ENCODE data around the gene LIMD2. TPM values are rescaled to one million over a fixed set of nuclear protein-coding genes. Genes with fewer than 3 reads are reported as not detected.

LIMD2 gene
- total RNA-seq, 1 experiment from 2014 or later: 15.3 TPM

DNA sequence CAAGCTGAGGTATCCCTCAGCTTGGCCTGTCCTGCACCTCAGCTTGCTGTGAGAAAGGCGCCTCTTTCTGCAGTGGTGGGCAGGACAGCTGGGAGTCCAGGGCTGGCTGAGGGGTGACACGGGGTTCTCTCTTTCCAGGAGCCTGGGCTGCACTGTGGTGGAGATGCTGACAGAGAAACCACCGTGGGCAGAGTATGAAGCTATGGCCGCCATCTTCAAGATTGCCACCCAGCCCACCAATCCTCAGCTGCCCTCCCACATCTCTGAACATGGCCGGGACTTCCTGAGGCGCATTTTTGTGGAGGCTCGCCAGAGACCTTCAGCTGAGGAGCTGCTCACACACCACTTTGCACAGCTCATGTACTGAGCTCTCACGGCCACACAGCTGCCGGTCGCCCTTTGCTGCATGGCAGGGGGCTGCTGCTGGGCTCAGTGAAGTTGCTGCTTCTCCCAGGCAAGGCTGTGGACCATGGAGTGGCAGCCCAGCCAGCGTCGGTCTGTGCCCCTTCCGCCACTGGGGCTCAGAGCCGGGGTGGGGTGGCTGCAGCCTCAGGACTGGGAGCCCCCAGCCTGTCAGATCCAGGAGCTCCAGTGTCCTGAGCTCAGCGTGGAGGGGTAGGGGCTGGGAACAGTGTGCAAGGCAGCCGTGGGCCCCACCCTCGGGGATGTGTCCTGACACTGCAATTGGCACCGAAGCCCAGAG lies 6.4 kb downstream of the LIMD2 start:
- TF ChIP-seq REST (IDR thresholded peaks at IDR 0.05; ENCODE audit: insufficient read depth in 1 of 2, low read depth in 2 of 2, low read length in 1 of 2) (no peak), TCF7L2 (IDR thresholded peaks at IDR 0.05; ENCODE audit: low read depth, low read length) (no peak), POLR2AphosphoS5 (IDR thresholded peaks at IDR 0.05; ENCODE audit: low read depth, low read length) (no peak), SIN3A (IDR thresholded peaks at IDR 0.05; ENCODE audit: borderline replicate concordance, insufficient read depth, low read depth, low read length) (no peak)
- TF ChIP-seq, protein P1, sequence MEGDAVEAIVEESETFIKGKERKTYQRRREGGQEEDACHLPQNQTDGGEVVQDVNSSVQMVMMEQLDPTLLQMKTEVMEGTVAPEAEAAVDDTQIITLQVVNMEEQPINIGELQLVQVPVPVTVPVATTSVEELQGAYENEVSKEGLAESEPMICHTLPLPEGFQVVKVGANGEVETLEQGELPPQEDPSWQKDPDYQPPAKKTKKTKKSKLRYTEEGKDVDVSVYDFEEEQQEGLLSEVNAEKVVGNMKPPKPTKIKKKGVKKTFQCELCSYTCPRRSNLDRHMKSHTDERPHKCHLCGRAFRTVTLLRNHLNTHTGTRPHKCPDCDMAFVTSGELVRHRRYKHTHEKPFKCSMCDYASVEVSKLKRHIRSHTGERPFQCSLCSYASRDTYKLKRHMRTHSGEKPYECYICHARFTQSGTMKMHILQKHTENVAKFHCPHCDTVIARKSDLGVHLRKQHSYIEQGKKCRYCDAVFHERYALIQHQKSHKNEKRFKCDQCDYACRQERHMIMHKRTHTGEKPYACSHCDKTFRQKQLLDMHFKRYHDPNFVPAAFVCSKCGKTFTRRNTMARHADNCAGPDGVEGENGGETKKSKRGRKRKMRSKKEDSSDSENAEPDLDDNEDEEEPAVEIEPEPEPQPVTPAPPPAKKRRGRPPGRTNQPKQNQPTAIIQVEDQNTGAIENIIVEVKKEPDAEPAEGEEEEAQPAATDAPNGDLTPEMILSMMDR (IDR thresholded peaks at IDR 0.05): no peak
- no peak overlapping the region for H3K4me3 ChIP-seq (ENCODE audit: low read depth in 2 of 2, low read length in 2 of 2)
- H3K36me3 ChIP-seq (ENCODE audit: control insufficient read depth, insufficient read depth, low read length): no peaks in the 10 kb centered on the region
- ChIA-PET POLR2A (no interaction called here), CTCF (no interaction called here)
- H3K4me1 ChIP-seq (ENCODE audit: control insufficient read depth, insufficient read depth, low read length): no peaks in the 10 kb centered on the region; the same call in 1 of the 2 replicates
- H3K27ac ChIP-seq (ENCODE audit: low read length): no peak overlapping the region
- in situ Hi-C loops (cut with HindIII; ENCODE audit: low pct_unique_long_range_greater_than_20kb, low sequenced_read_pairs) (no loop called here), intact Hi-C loops (cut with micrococcal nuclease; ENCODE audit: unreplicated experiment) (no loop called here)
- BruUV-seq (replicated peaks): no TSS peak
- H3K27me3 ChIP-seq (ENCODE audit: control insufficient read depth, insufficient read depth, low read length): no peaks in the 10 kb centered on the region
- H3K9me3 ChIP-seq (ENCODE audit: control insufficient read depth, insufficient read depth, low read depth, low read length): no peaks in the 10 kb centered on the region
- no peak for DNase-seq (ENCODE audit: low read depth, low spot score)
- ATAC-seq: no peak

DNA sequence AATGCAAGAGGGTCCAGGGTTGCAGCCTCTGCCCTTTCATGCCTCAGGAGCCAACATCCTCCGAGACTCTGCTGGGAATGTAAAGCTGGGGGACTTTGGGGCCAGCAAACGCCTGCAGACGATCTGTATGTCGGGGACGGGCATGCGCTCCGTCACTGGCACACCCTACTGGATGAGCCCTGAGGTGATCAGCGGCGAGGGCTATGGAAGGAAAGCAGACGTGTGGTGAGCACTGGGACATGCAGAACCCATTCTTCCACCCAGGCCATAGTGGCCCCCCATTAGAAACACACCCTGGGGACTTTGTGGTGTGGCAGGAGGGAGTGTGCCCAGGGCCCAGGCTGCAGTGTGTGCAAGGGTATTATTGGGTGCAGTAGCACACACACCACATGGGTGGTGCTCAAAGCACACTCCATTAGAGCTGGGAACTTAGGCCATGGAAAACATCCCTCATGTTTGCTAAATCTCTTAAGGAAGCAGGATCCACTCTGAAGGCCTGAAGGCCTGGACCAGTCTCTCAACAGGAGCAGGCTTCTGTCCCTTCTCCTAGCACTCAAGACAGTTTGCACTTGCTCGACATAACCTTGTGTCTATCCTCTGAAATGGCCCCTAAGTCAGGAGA lies 7.6 kb downstream of the LIMD2 start:
- Histone ChIP-seq H3K4me1 (ENCODE audit: control insufficient read depth, insufficient read depth, low read length) (no peaks in the 10 kb centered on the region; the same call in 1 of the 2 replicates), H3K27me3 (ENCODE audit: control insufficient read depth, insufficient read depth, low read length) (no peaks in the 10 kb centered on the region), H3K36me3 (ENCODE audit: control insufficient read depth, insufficient read depth, low read length) (no peaks in the 10 kb centered on the region), H3K27ac (ENCODE audit: low read length) (no peak overlapping the region), H3K9me3 (ENCODE audit: control insufficient read depth, insufficient read depth, low read depth, low read length) (no peaks in the 10 kb centered on the region), H3K4me3 (ENCODE audit: low read depth in 2 of 2, low read length in 2 of 2) (no peak overlapping the region)
- ATAC-seq: no peak
- ChIA-PET POLR2A (no interaction called here), CTCF (no interaction called here)
- intact Hi-C loops (cut with micrococcal nuclease; ENCODE audit: unreplicated experiment): no loop called here
- BruUV-seq (replicated peaks): no TSS peak
- no peak for TF ChIP-seq SIN3A (IDR thresholded peaks at IDR 0.05; ENCODE audit: borderline replicate concordance, insufficient read depth, low read depth, low read length)
- TF ChIP-seq REST (IDR thresholded peaks at IDR 0.05; ENCODE audit: insufficient read depth in 1 of 2, low read depth in 2 of 2, low read length in 1 of 2): no peak
- in situ Hi-C loops (cut with HindIII; ENCODE audit: low pct_unique_long_range_greater_than_20kb, low sequenced_read_pairs): no loop called here
- DNase-seq (ENCODE audit: low read depth, low spot score): no peak

Measured in Panc1 (cell line).